ENCODE measurements around the gene SSR1.
A peak's percentile ranks its signal among the peaks of the same experiment; 100 is the strongest.

SSR1 gene

GRCh38 chr6:7249391-7249790 is 63.6 kb downstream of the SSR1 start:
- Histone ChIP-seq H3K9me3 (ENCODE audit: severe bottlenecking) (no peaks in the 10 kb centered on the region), H3K27me3 (ENCODE audit: insufficient read depth, low read depth, severe bottlenecking) (no peaks in the 10 kb centered on the region), H3K4me3 (ENCODE audit: low read depth, low read length) (no peak overlapping the region), H3K27ac (no peak overlapping the region), H3K36me3 (peaks cover 65% of the 10 kb centered on the region)
- no peak for DNase-seq
- TF ChIP-seq CTCF (IDR thresholded peaks at IDR 0.05; ENCODE audit: low read depth, low read length) = no peak

DNA sequence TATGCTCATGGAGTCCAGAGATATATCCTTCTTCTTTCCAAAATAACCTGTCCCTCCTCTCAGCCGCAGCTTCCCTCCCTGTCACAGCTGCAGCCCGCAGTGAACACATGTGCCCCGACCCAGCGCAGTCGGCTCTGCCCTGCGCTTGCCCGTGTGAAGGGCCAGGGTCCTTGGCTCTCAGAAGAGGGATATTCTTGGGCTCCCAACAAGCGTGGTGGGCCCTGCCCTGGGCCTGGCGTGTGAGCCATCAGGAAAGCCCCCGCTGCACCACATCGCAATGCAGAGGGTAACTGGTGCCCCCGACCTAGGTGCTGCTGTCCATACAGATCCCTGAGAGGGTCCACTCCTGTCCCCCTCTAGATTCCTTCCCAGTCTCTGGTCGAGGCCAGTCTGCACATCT is 65.2 kb downstream of the SSR1 start:
- Histone ChIP-seq H3K36me3 (peaks cover 65% of the 10 kb centered on the region), H3K27ac (no peak overlapping the region), H3K4me3 (ENCODE audit: low read depth, low read length) (no peak overlapping the region), H3K9me3 (ENCODE audit: severe bottlenecking) (no peaks in the 10 kb centered on the region), H3K27me3 (ENCODE audit: insufficient read depth, low read depth, severe bottlenecking) (no peaks in the 10 kb centered on the region)
- DNase-seq = no peak
- no peak for TF ChIP-seq CTCF (IDR thresholded peaks at IDR 0.05; ENCODE audit: low read depth, low read length)

- Histone ChIP-seq H3K4me3 (ENCODE audit: low read depth, low read length) (no peak overlapping the region), H3K36me3 (peaks cover 60% of the 10 kb centered on the region)
Measured at GRCh38 chr6:7247179-7247456, 65.9 kb downstream of the SSR1 start.

GRCh38 chr6:7246401-7247178 is 66.4 kb downstream of the SSR1 start:
- DNase-seq = no peak
- Histone ChIP-seq H3K27me3 (ENCODE audit: insufficient read depth, low read depth, severe bottlenecking) (no peaks in the 10 kb centered on the region), H3K4me3 (ENCODE audit: low read depth, low read length) (no peak overlapping the region), H3K27ac (no peak overlapping the region), H3K9me3 (ENCODE audit: severe bottlenecking) (no peaks in the 10 kb centered on the region), H3K36me3 (peaks cover 57% of the 10 kb centered on the region)
- peak; percentile 21; the same call in 1 of the 2 replicates for TF ChIP-seq CTCF (IDR thresholded peaks at IDR 0.05; ENCODE audit: low read depth, low read length)

More at GRCh38 chr6:7247179-7247456, 65.9 kb downstream of the SSR1 start:
- TF ChIP-seq CTCF (IDR thresholded peaks at IDR 0.05; ENCODE audit: low read depth, low read length) = no peak
- DNase-seq = no peak
- Histone ChIP-seq H3K27me3 (ENCODE audit: insufficient read depth, low read depth, severe bottlenecking) (no peaks in the 10 kb centered on the region), H3K27ac (no peak overlapping the region), H3K9me3 (ENCODE audit: severe bottlenecking) (no peaks in the 10 kb centered on the region)

- no peak overlapping the region for H3K4me3 ChIP-seq (ENCODE audit: low read depth, low read length)
- no peaks in the 10 kb centered on the region for H3K27me3 ChIP-seq (ENCODE audit: insufficient read depth, low read depth, severe bottlenecking)
- no peak for TF ChIP-seq CTCF (IDR thresholded peaks at IDR 0.05; ENCODE audit: low read depth, low read length)
- H3K36me3 ChIP-seq = peaks cover 64% of the 10 kb centered on the region
- H3K27ac ChIP-seq = no peak overlapping the region
- DNase-seq = no peak
- no peaks in the 10 kb centered on the region for H3K9me3 ChIP-seq (ENCODE audit: severe bottlenecking)
Measured at GRCh38 chr6:7245668-7246393, 67.2 kb downstream of the SSR1 start.
